DMS53 (cell line): ENCODE results near the gene UNKL.

Experiments used
- DNase-seq: peaks from one replicate; lab custom pipeline; 2025; lab: John Stamatoyannopoulos, UW

UNKL gene

GRCh38 chr16:1377406-1378010, 37.0 kb downstream of the UNKL start:
- DNase-seq, result no peak

- DNase-seq, result no peak
These were observed 38.6 kb downstream of the UNKL start for GRCh38 chr16:1375741-1376410.

GRCh38 chr16:1375298-1375640, 39.2 kb downstream of the UNKL start:
- no peak for DNase-seq

GRCh38 chr16:1374418-1375297, 39.8 kb downstream of the UNKL start:
- DNase-seq, result no peak

- DNase-seq, result no peak
These were observed 42.1 kb downstream of the UNKL start for GRCh38 chr16:1372292-1372950.

- DNase-seq, result no peak
These were observed 43.2 kb downstream of the UNKL start for GRCh38 chr16:1371054-1371978.

GRCh38 chr16:1367486-1368174, 46.9 kb downstream of the UNKL start:
- DNase-seq, result peak; percentile 98

GRCh38 chr16:1366712-1367299, 47.7 kb downstream of the UNKL start:
- DNase-seq, result peak; percentile 94

GRCh38 chr16:1366060-1366711, 48.3 kb downstream of the UNKL start:
- peak; percentile 30 for DNase-seq

GRCh38 chr16:1364510-1364909, 50.0 kb downstream of the UNKL start:
- DNase-seq, result peak; percentile 29

- peak; percentile 92 for DNase-seq
These were observed 50.9 kb downstream of the UNKL start for GRCh38 chr16:1363501-1364041.

GRCh38 chr16:1362807-1363206, 51.7 kb downstream of the UNKL start:
- DNase-seq, result peak; percentile 84

- no peak for DNase-seq
These were observed 52.7 kb downstream of the UNKL start for GRCh38 chr16:1361685-1362360.

GRCh38 chr16:1357906-1358566, 56.5 kb downstream of the UNKL start:
- DNase-seq, result peak; percentile 66

- peak; percentile 24 for DNase-seq
These were observed 58.2 kb downstream of the UNKL start for GRCh38 chr16:1356061-1356900.

GRCh38 chr16:1355591-1355990, 58.9 kb downstream of the UNKL start:
- DNase-seq, result no peak

- DNase-seq, result no peak
These were observed 59.5 kb downstream of the UNKL start for GRCh38 chr16:1354815-1355540.
